Measurements from ENCODE around the gene PHLPP1. TPM values are rescaled to one million over a fixed set of nuclear protein-coding genes. Genes with fewer than 3 reads are reported as not detected.

Gene PHLPP1
- total and polyA plus RNA-seq, 2 of the 4 experiments (the other 2 are of a cell fraction) = 3.3 to 3.6 TPM

DNA sequence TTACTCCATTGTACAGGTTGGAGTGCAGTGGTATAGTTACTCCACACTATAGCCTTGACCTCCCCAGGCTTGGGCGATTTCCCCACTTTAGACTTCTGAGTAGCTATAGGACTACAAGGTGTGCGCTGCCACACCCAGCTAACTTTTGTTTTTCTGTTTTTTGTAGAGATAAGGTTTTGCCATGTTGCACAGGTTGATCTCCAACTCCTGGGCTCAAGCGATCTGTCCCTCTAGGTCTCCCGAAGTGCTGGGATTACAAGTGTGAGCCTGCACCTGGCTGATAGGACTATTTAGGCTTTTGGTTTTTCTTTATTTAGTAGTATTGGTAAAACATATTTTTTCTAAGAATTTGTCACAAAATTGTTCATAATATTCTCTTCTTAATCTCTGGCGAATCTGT is 121.7 kb downstream of the PHLPP1 start:
- no peak overlapping the region for H3K27ac ChIP-seq (ENCODE audit: insufficient read depth, low read length)
- in situ Hi-C loops (cut with MboI; ENCODE audit: low sequenced_read_pairs) (no loop called here), dilution Hi-C loops (cut with HindIII; ENCODE audit: low sequenced_read_pairs, unreplicated experiment) (no loop called here), intact Hi-C loops (cut with micrococcal nuclease) (no loop called here)
- no peak overlapping the region for H4K8ac ChIP-seq (ENCODE audit: low read depth in 2 of 2, low read length in 2 of 2)
- POLR2A ChIA-PET (ENCODE audit: unreplicated experiment) = no interaction called here
- ATAC-seq (ENCODE audit: low read depth) (no peak), DNase-seq (no peak)
- BruUV-seq (replicated peaks) = no TSS peak
- no peak overlapping the region for H2BK20ac ChIP-seq (ENCODE audit: low read depth, low read length)
- no peak overlapping the region for H2AK5ac ChIP-seq (ENCODE audit: low read depth, low read length)
- no peaks in the 10 kb centered on the region for H3K27me3 ChIP-seq (ENCODE audit: control insufficient read depth, insufficient read depth, low read length)
- no peaks in the 10 kb centered on the region for H3K36me3 ChIP-seq (ENCODE audit: control insufficient read depth, insufficient read depth, low read length)
- H2BK120ac ChIP-seq (ENCODE audit: low read depth, low read length) = no peak overlapping the region
- no peak overlapping the region for H2AK9ac ChIP-seq (replicated peaks; ENCODE audit: low read depth, low read length, poor library complexity)
- no peaks in the 10 kb centered on the region for H3K4me1 ChIP-seq (ENCODE audit: control insufficient read depth, insufficient read depth, low read length)
- TF ChIP-seq MAZ (IDR thresholded peaks at IDR 0.05; ENCODE audit: borderline replicate concordance, low read depth, low read length) (no peak), SMC3 (IDR thresholded peaks at IDR 0.05; ENCODE audit: low read depth, low read length) (no peak), CHD1 (IDR thresholded peaks at IDR 0.05; ENCODE audit: low read depth, low read length) (no peak)
- TF ChIP-seq, protein P1, sequence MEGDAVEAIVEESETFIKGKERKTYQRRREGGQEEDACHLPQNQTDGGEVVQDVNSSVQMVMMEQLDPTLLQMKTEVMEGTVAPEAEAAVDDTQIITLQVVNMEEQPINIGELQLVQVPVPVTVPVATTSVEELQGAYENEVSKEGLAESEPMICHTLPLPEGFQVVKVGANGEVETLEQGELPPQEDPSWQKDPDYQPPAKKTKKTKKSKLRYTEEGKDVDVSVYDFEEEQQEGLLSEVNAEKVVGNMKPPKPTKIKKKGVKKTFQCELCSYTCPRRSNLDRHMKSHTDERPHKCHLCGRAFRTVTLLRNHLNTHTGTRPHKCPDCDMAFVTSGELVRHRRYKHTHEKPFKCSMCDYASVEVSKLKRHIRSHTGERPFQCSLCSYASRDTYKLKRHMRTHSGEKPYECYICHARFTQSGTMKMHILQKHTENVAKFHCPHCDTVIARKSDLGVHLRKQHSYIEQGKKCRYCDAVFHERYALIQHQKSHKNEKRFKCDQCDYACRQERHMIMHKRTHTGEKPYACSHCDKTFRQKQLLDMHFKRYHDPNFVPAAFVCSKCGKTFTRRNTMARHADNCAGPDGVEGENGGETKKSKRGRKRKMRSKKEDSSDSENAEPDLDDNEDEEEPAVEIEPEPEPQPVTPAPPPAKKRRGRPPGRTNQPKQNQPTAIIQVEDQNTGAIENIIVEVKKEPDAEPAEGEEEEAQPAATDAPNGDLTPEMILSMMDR (conservative IDR thresholded peaks at IDR 0.05; ENCODE audit: low read depth, low read length) = no peak
- H3K14ac ChIP-seq (replicated peaks; ENCODE audit: low read depth, low read length) = no peak overlapping the region
- no peak overlapping the region for H4K91ac ChIP-seq (ENCODE audit: insufficient read depth, low read depth, low read length)
- H3K18ac ChIP-seq (ENCODE audit: low read depth, low read length) = no peak overlapping the region
- no peak overlapping the region for H2AFZ ChIP-seq (replicated peaks; ENCODE audit: low read length, poor library complexity)
- no peak overlapping the region for H2BK15ac ChIP-seq (ENCODE audit: low read depth, low read length)
- no peak overlapping the region for H4K5ac ChIP-seq (ENCODE audit: low read depth, low read length)
- no peaks in the 10 kb centered on the region for H3K9me1 ChIP-seq (ENCODE audit: insufficient read depth, low read length)
- no peak overlapping the region for H3K9ac ChIP-seq (ENCODE audit: low read depth, low read length)
- no CpG with 5 or more reads among the region's 5 CpGs for WGBS, 2 experiments (ENCODE audit: extremely low coverage in 2 of 2, insufficient read length in 1 of 2)
- H4K20me1 ChIP-seq (ENCODE audit: insufficient read depth, low read length) = no peaks in the 10 kb centered on the region
- H3K4me2 ChIP-seq (ENCODE audit: low read depth, low read length) = no peak overlapping the region
- CTCF ChIA-PET = no interaction called here
- no peak overlapping the region for H3K56ac ChIP-seq (ENCODE audit: extremely low read depth, insufficient read depth, low read length)
- no peaks in the 10 kb centered on the region for H3K9me3 ChIP-seq (ENCODE audit: control insufficient read depth, insufficient read depth, low read length)
- H2BK5ac ChIP-seq (ENCODE audit: low read depth, low read length, poor library complexity, severe bottlenecking) = no peak overlapping the region
- H3K4me3 ChIP-seq (ENCODE audit: insufficient read depth, low read depth, low read length) = no peak overlapping the region
- H3K23ac ChIP-seq (ENCODE audit: low read depth, low read length) = no peak overlapping the region
- no peak overlapping the region for H3K4ac ChIP-seq (ENCODE audit: low read depth, low read length)
- H3K79me1 ChIP-seq (ENCODE audit: low read depth in 1 of 2, low read length in 2 of 2) = peaks cover 0 to 9% of the 10 kb centered on the region in 2 experiments; a peak in 2 of 4 replicates

All from IMR-90 (cell line).